Mesodermal cell (in vitro differentiated cells): ENCODE measurements around the gene SPOCK1. TPM values are rescaled to one million over a fixed set of nuclear protein-coding genes. Genes with fewer than 3 reads are reported as not detected.
"Not testable (repeated sequence)": the region's sequence is repeated elsewhere in the genome, so short reads cannot be mapped to it uniquely, and the experiment has no call there.

Experiments
- H3K27ac ChIP-seq: 2 replicates; pipeline ENCODE4 v1.7.0; 2013; ENCODE audit warnings: mild to moderate bottlenecking, low read depth, low read length, moderate library complexity; ENCODE audit not compliant: severe bottlenecking
- H3K36me3 ChIP-seq: 2 replicates; pipeline ENCODE4 v1.7.1; 2013; ENCODE audit warnings: mild to moderate bottlenecking, low read length, moderate library complexity; ENCODE audit not compliant: control insufficient read depth, insufficient read depth
- H3K4me1 ChIP-seq: one replicate; pipeline ENCODE4 v1.7.1; 2013; ENCODE audit warnings: mild to moderate bottlenecking, low read length; ENCODE audit not compliant: insufficient read depth, control insufficient read depth, poor library complexity, severe bottlenecking
- H3K4me3 ChIP-seq: 2 replicates; pipeline ENCODE4 v1.7.0; 2013; ENCODE audit warnings: low read length, control low read depth, mild to moderate bottlenecking; ENCODE audit not compliant: insufficient read depth, poor library complexity, severe bottlenecking; ENCODE audit errors: extremely low read depth
- H3K9me3 ChIP-seq: 2 replicates; pipeline ENCODE4 v1.7.1; 2013; ENCODE audit warnings: mild to moderate bottlenecking, low read length, moderate library complexity; ENCODE audit not compliant: control insufficient read depth
- WGBS, 2 experiments: methylation state at CpG; one replicate each; pipeline ENCODE4 v1.1.5; 2013; ENCODE audit warnings: missing lambda C conversion rate in 2 of 2; ENCODE audit not compliant: insufficient coverage in 2 of 2; 5-methylcytosine and 5-hydroxymethylcytosine counted together
- polyA plus RNA-seq, 2 experiments: library from polyadenylated mRNA; stranded (reverse); fragments of 50-300 nt; gene quantifications; one replicate each; pipeline ENCODE4 v1.2.3, GENCODE V29; 2013

The SPOCK1 gene
- 10.5 TPM for polyA plus RNA-seq (2013, experiment 1 of 2)
- 9.4 TPM for polyA plus RNA-seq (2013, experiment 2 of 2)

- peak within 1 kb of the TSS; percentile 46 for H3K4me3 ChIP-seq
- no peak within 1 kb of the TSS for H3K27ac ChIP-seq
- no peaks in the 10 kb centered on the region for H3K4me1 ChIP-seq
- WGBS, 2 experiments, result 1 to 3% methylated on average over 26 to 56 of the region's 78 CpGs
- no peaks in the 10 kb centered on the region for H3K36me3 ChIP-seq
- H3K9me3 ChIP-seq, result no peaks in the 10 kb centered on the region
These were observed at the start of gene SPOCK1 for GRCh38 chr5:137498736-137499505. TSS of gene SPOCK1 (minus strand) at chr5:137499326.

GRCh38 chr5:137545956-137546355 is 46.8 kb upstream of the SPOCK1 start:
- Histone ChIP-seq H3K27ac (no peak overlapping the region), H3K9me3 (no peaks in the 10 kb centered on the region), H3K36me3 (no peaks in the 10 kb centered on the region), H3K4me3 (no peak overlapping the region), H3K4me1 (no peaks in the 10 kb centered on the region)
- 87 to 100% methylated on average over 2 to 4 of the region's 4 CpGs for WGBS, 2 experiments

- not testable (repeated sequence) for H3K4me3 ChIP-seq, H3K4me1 ChIP-seq, H3K9me3 ChIP-seq, H3K27ac ChIP-seq, H3K36me3 ChIP-seq
- 82 to 89% methylated on average over 1 to 2 of the region's 2 CpGs for WGBS, 2 experiments
These were observed 36.3 kb upstream of the SPOCK1 start for GRCh38 chr5:137535449-137535848.

GRCh38 chr5:137533963-137534362 is 34.8 kb upstream of the SPOCK1 start:
- Histone ChIP-seq H3K36me3 (no peaks in the 10 kb centered on the region), H3K4me3 (no peak overlapping the region), H3K4me1 (no peaks in the 10 kb centered on the region), H3K27ac (no peak overlapping the region), H3K9me3 (peaks cover 3% of the 10 kb centered on the region)
- 82 to 84% methylated on average over 2 to 5 of the region's 5 CpGs for WGBS, 2 experiments

- Histone ChIP-seq H3K27ac (no peak overlapping the region), H3K4me1 (no peaks in the 10 kb centered on the region), H3K9me3 (peaks cover 3% of the 10 kb centered on the region), H3K36me3 (no peaks in the 10 kb centered on the region), H3K4me3 (no peak overlapping the region)
These were observed 32.1 kb upstream of the SPOCK1 start for GRCh38 chr5:137531266-137531665.

GRCh38 chr5:137521246-137521645 is 22.1 kb upstream of the SPOCK1 start:
- WGBS, 2 experiments, result 40 to 51% methylated on average over 1 to 2 of the region's 3 CpGs
- no peak overlapping the region for H3K27ac ChIP-seq
- H3K9me3 ChIP-seq, result no peaks in the 10 kb centered on the region
- no peaks in the 10 kb centered on the region for H3K4me1 ChIP-seq
- H3K4me3 ChIP-seq, result no peak overlapping the region
- H3K36me3 ChIP-seq, result no peaks in the 10 kb centered on the region

- Histone ChIP-seq H3K27ac (no peak overlapping the region), H3K4me1 (no peaks in the 10 kb centered on the region), H3K36me3 (no peaks in the 10 kb centered on the region), H3K9me3 (no peaks in the 10 kb centered on the region), H3K4me3 (no peak overlapping the region)
- WGBS, 2 experiments, result 72 to 83% methylated on average over 5 of the region's 5 CpGs
These were observed 17.8 kb upstream of the SPOCK1 start for GRCh38 chr5:137516961-137517360.

GRCh38 chr5:137516251-137516797 is 17.2 kb upstream of the SPOCK1 start:
- Histone ChIP-seq H3K27ac (no peak overlapping the region), H3K4me1 (no peaks in the 10 kb centered on the region), H3K4me3 (no peak overlapping the region), H3K36me3 (no peaks in the 10 kb centered on the region), H3K9me3 (no peaks in the 10 kb centered on the region)
- 24 to 29% methylated on average over 7 of the region's 7 CpGs for WGBS, 2 experiments

GRCh38 chr5:137515238-137515637 is 16.1 kb upstream of the SPOCK1 start:
- Histone ChIP-seq H3K9me3 (no peaks in the 10 kb centered on the region), H3K36me3 (no peaks in the 10 kb centered on the region), H3K27ac (no peak overlapping the region), H3K4me1 (no peaks in the 10 kb centered on the region), H3K4me3 (no peak overlapping the region)
- no CpG with 5 or more reads among the region's 5 CpGs for WGBS, 2 experiments

- H3K36me3 ChIP-seq, result no peaks in the 10 kb centered on the region
- WGBS, 2 experiments, result 86% methylated on average over 1 of the region's 1 CpG; no CpG with 5 or more reads in 1 of the 2 experiments
- no peak overlapping the region for H3K4me3 ChIP-seq
- H3K27ac ChIP-seq, result no peak overlapping the region
- no peaks in the 10 kb centered on the region for H3K4me1 ChIP-seq
- no peaks in the 10 kb centered on the region for H3K9me3 ChIP-seq
These were observed 11.5 kb upstream of the SPOCK1 start for GRCh38 chr5:137510671-137511070.

- H3K4me3 ChIP-seq, result no peak overlapping the region
- H3K9me3 ChIP-seq, result no peaks in the 10 kb centered on the region
- no peak overlapping the region for H3K27ac ChIP-seq
- no peaks in the 10 kb centered on the region for H3K36me3 ChIP-seq
- 85 to 90% methylated on average over 2 to 3 of the region's 5 CpGs for WGBS, 2 experiments
- no peaks in the 10 kb centered on the region for H3K4me1 ChIP-seq
These were observed 8.0 kb upstream of the SPOCK1 start for GRCh38 chr5:137507150-137507549.
